Measurements from ENCODE around the gene NUP107.

GRCh38 chr12:68749443-68749842 is 62.7 kb downstream of the NUP107 start:
- no peak for TF ChIP-seq CTCF (IDR thresholded peaks at IDR 0.05)
- TF ChIP-seq POLR2A (IDR thresholded peaks at IDR 0.05; ENCODE audit: low read length) = no peak
